ENCODE measurements around the gene HLTF.

- TF ChIP-seq CEBPB (IDR thresholded peaks at IDR 0.05; ENCODE audit: low read depth) (no peak), CTCF (IDR thresholded peaks at IDR 0.05 in 2 of 3, conservative IDR thresholded peaks at IDR 0.05 in 1 of 3; ENCODE audit: borderline replicate concordance in 1 of 3, insufficient read depth in 1 of 3, low read depth in 2 of 3, low read length in 2 of 3) (no peak), YY1 (IDR thresholded peaks at IDR 0.05; ENCODE audit: extremely low read depth, insufficient replicate concordance, low read depth, low read length) (no peak), EZH2 (IDR thresholded peaks at IDR 0.05) (no peak), EGR1 (IDR thresholded peaks at IDR 0.05; ENCODE audit: low read depth) (no peak), EZH2phosphoT487 (IDR thresholded peaks at IDR 0.05; ENCODE audit: borderline replicate concordance) (no peak), JUND (IDR thresholded peaks at IDR 0.05) (no peak), POLR2AphosphoS5 (IDR thresholded peaks at IDR 0.05; ENCODE audit: low read depth, low read length) (no peak)
These were observed 24.6 kb downstream of the HLTF start for GRCh38 chr3:149061776-149062175.

Data from HCT116 (cell line).